AG09319 (cell line): ENCODE measurements around the gene TTLL11.

Experiments
- DNase-seq: peaks from one replicate; pipeline ENCODE4 v3.0.0-alpha.2; 2010; ENCODE audit warnings: low read depth; ENCODE audit errors: extremely low read depth
- CTCF ChIP-seq: IDR thresholded peaks from 2 replicates; pipeline ENCODE4 v1.5.1; 2011; ENCODE audit warnings: low read depth, mild to moderate bottlenecking, inconsistent platforms, low read length, moderate library complexity

TTLL11 gene

GRCh38 chr9:121851641-121852091, 241.4 kb downstream of the TTLL11 start:
- DNase-seq: no peak
- TF ChIP-seq CTCF: no peak

GRCh38 chr9:121850366-121850765, 242.7 kb downstream of the TTLL11 start:
- no peak for TF ChIP-seq CTCF
- no peak for DNase-seq

GRCh38 chr9:121849554-121849953, 243.6 kb downstream of the TTLL11 start:
- DNase-seq: no peak
- no peak for TF ChIP-seq CTCF

- DNase-seq: no peak
- no peak for TF ChIP-seq CTCF
Observed at GRCh38 chr9:121844562-121844961, 248.5 kb downstream of the TTLL11 start.

GRCh38 chr9:121844098-121844497, 249.0 kb downstream of the TTLL11 start:
- no peak for TF ChIP-seq CTCF
- DNase-seq: no peak

- no peak for DNase-seq
- TF ChIP-seq CTCF: no peak
Observed at GRCh38 chr9:121842612-121842978, 250.5 kb downstream of the TTLL11 start.

- no peak for TF ChIP-seq CTCF
Observed at GRCh38 chr9:121841771-121842611, 251.1 kb downstream of the TTLL11 start.

More at GRCh38 chr9:121841771-121842611, 251.1 kb downstream of the TTLL11 start:
- DNase-seq: no peak
